ENCODE measurements around the gene POLR2J3. TPM values are rescaled to one million over a fixed set of nuclear protein-coding genes. Genes with fewer than 3 reads are reported as not detected.
"Not testable (repeated sequence)": the region's sequence is repeated elsewhere in the genome, so short reads cannot be mapped to it uniquely, and the experiment has no call there.

POLR2J3 gene
- total RNA-seq, 2 donors from 2014 or later = 24.9 to 42.9 TPM

DNA sequence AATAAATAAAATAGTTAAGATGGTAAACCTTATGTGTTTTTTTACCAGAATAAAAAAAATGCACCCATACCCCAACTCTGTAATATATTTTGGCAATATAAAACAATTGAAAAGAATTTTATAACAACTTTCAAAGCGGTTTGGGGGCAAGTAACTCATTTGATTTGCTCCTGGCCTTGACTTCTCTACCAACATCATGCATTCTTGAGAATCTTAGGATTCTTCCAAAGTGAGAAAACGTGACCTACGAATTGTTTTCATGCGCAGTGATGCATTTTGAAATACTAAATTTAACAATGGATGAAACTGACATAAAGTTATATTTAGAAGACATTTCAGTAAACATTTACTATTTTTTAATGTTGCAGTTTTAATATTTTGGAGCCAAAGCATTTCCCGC is 51.6 kb downstream of the POLR2J3 start:
- not testable (repeated sequence) for H3K9me3 ChIP-seq (ENCODE audit: control insufficient read depth, low read length); H3K9ac ChIP-seq (ENCODE audit: extremely low read depth, low read length, poor library complexity, severe bottlenecking); H3K27ac Mint-ChIP-seq; H3K9me3 Mint-ChIP-seq; H3K27ac ChIP-seq (ENCODE audit: low read depth, low read length); H3K4me3 ChIP-seq (ENCODE audit: low read length); H3K36me3 Mint-ChIP-seq (ENCODE audit: low read depth); DNase-seq; H3K27me3 ChIP-seq (ENCODE audit: control insufficient read depth, insufficient read depth, low read length, poor library complexity, severe bottlenecking); H3K4me1 Mint-ChIP-seq; H3K27me3 Mint-ChIP-seq (ENCODE audit: insufficient read depth); H3K36me3 ChIP-seq (ENCODE audit: control insufficient read depth, insufficient read depth, low read length); H3K4me3 Mint-ChIP-seq; H3K4me1 ChIP-seq (ENCODE audit: control insufficient read depth, insufficient read depth, low read length)
- no CpG with 5 or more reads among the region's 5 CpGs for WGBS, 2 experiments (ENCODE audit: insufficient coverage in 1 of 2, insufficient read length in 1 of 2)

GRCh38 chr7:102517550-102518147 is 54.7 kb downstream of the POLR2J3 start, which contains the start of gene RASA4B:
Gene RASA4B (minus strand): TSS chr7:102517777. CDS start chr7:102517710, 67 bp downstream.
- H3K4me1 Mint-ChIP-seq = not testable (repeated sequence)
- peak; percentile 41 for DNase-seq

More at GRCh38 chr7:102517550-102518147, 54.7 kb downstream of the POLR2J3 start, which contains the start of gene RASA4B:
- not testable (repeated sequence) for H3K36me3 Mint-ChIP-seq (ENCODE audit: low read depth); H3K9ac ChIP-seq (ENCODE audit: extremely low read depth, low read length, poor library complexity, severe bottlenecking); H3K4me3 ChIP-seq (ENCODE audit: low read length); H3K4me3 Mint-ChIP-seq; H3K4me1 ChIP-seq (ENCODE audit: control insufficient read depth, insufficient read depth, low read length); H3K27ac ChIP-seq (ENCODE audit: low read depth, low read length); H3K27me3 Mint-ChIP-seq (ENCODE audit: insufficient read depth); H3K27me3 ChIP-seq (ENCODE audit: control insufficient read depth, insufficient read depth, low read length, poor library complexity, severe bottlenecking); H3K9me3 ChIP-seq (ENCODE audit: control insufficient read depth, low read length); H3K9me3 Mint-ChIP-seq; H3K36me3 ChIP-seq (ENCODE audit: control insufficient read depth, insufficient read depth, low read length); H3K27ac Mint-ChIP-seq
- WGBS, 2 experiments (ENCODE audit: insufficient coverage in 1 of 2, insufficient read length in 1 of 2) = no CpG with 5 or more reads among the region's 61 CpGs

Other genes with a start within 250 kb of the POLR2J3 start
- not detected for gene SPDYE6, start 216.1 kb downstream of the POLR2J3 start, total RNA-seq
- gene PRKRIP1, start 176.2 kb downstream of the POLR2J3 start, total RNA-seq = 10 to 100 TPM; 30.3 to 35.0 TPM
- 10 to 100 TPM; 24.3 to 26.1 TPM for gene ORAI2, start 139.0 kb downstream of the POLR2J3 start, total RNA-seq
- 10 to 100 TPM; 16.2 to 17.2 TPM for gene ALKBH4, start 107.7 kb downstream of the POLR2J3 start, total RNA-seq
- gene LRWD1, start 107.6 kb downstream of the POLR2J3 start, total RNA-seq = 10 to 100 TPM; 30.9 to 43.5 TPM
- gene POLR2J, start 93.7 kb downstream of the POLR2J3 start, total RNA-seq = 10 to 100 TPM; 48.6 to 59.0 TPM
- 10 to 100 TPM in 1 of 2 donors, 1 to 10 TPM in 1; 3.5 to 11.5 TPM for gene RASA4B, start 54.8 kb downstream of the POLR2J3 start, total RNA-seq
- 10 to 100 TPM in 1 of 2 donors, 1 to 10 TPM in 1; 9.8 to 25.5 TPM for gene UPK3BL2, start 28.9 kb downstream of the POLR2J3 start, total RNA-seq
- gene SPDYE2, start 21.4 kb downstream of the POLR2J3 start, total RNA-seq = not detected
- 10 to 100 TPM; 10.9 to 44.0 TPM for gene RASA4, start 44.2 kb upstream of the POLR2J3 start, total RNA-seq
- gene UPK3BL1, start 70.2 kb upstream of the POLR2J3 start, total RNA-seq = 10 to 100 TPM; 16.8 to 18.7 TPM
- not detected for gene SPDYE2B, start 77.7 kb upstream of the POLR2J3 start, total RNA-seq
- gene POLR2J2, start 99.1 kb upstream of the POLR2J3 start, total RNA-seq = 10 to 100 TPM in 1 of 2 donors, 1 to 10 TPM in 1; 7.0 to 15.5 TPM
- 1 to 10 TPM; 5.6 to 7.8 TPM for gene FAM185A, start 176.4 kb upstream of the POLR2J3 start, total RNA-seq